CD4-positive, alpha-beta memory T cell (primary cell): ENCODE measurements around the gene C6orf132. TPM values are rescaled to one million over a fixed set of nuclear protein-coding genes. Genes with fewer than 3 reads are reported as not detected.
A peak's percentile ranks its signal among the peaks of the same experiment; 100 is the strongest.

Experiments used
- CTCF ChIA-PET: fragments of 350-600 bp; sonication (Branson Sonifier 250); formaldehyde crosslinking; loops from one replicate; lab custom pipeline; 2021; ENCODE audit warnings: inconsistent platforms; ENCODE audit not compliant: partially characterized antibody; lab: Charles Lee
- POLR2A ChIA-PET: fragments of 350-600 bp; sonication (Branson Sonifier 250); formaldehyde crosslinking; loops from one replicate; lab custom pipeline; 2021; ENCODE audit not compliant: partially characterized antibody; lab: Charles Lee
- DNase-seq, 5 donors: peaks; one replicate each; pipeline versions ENCODE4 v3.0.0 to v3.0.0-alpha.2; 2020 to 2022; ENCODE audit warnings: mixed read lengths in 1 of 5
- H3K27ac ChIP-seq: one replicate; pipeline ENCODE4 v1.7.0; 2013; ENCODE audit warnings: low read depth, low read length
- H3K27me3 ChIP-seq: 2 replicates; pipeline ENCODE4 v1.7.0; 2013; ENCODE audit warnings: mild to moderate bottlenecking, low read length, moderate library complexity; ENCODE audit not compliant: insufficient read depth
- H3K36me3 ChIP-seq: 2 replicates; pipeline ENCODE4 v1.7.0; 2013; ENCODE audit warnings: mild to moderate bottlenecking, low read length, moderate library complexity; ENCODE audit not compliant: insufficient read depth
- H3K4me1 ChIP-seq: 2 replicates; pipeline ENCODE4 v1.7.0; 2013; ENCODE audit warnings: mild to moderate bottlenecking, low read length, moderate library complexity; ENCODE audit not compliant: insufficient read depth
- H3K4me3 ChIP-seq, 2 donors: one replicate each; pipeline ENCODE4 v1.7.0; 2013; ENCODE audit warnings: low read length in 2 of 2, mild to moderate bottlenecking in 1 of 2
- H3K9me3 ChIP-seq, 2 donors: one replicate each; pipeline ENCODE4 v1.7.0; 2013; ENCODE audit warnings: low read length in 2 of 2, control low read depth in 1 of 2; ENCODE audit not compliant: control insufficient read depth in 1 of 2
- H3K27ac Mint-ChIP-seq, 7 donors: one replicate each; pipeline ENCODE4 v1.8.0; 2020 to 2021; ENCODE audit warnings: mixed read lengths in 7 of 7, mild to moderate bottlenecking in 6 of 7, inconsistent platforms in 3 of 7, moderate library complexity in 3 of 7
- H3K27me3 Mint-ChIP-seq, 2 donors: one replicate each; pipeline ENCODE4 v1.8.0; 2020 to 2021; ENCODE audit warnings: mixed read lengths in 2 of 2
- H3K36me3 Mint-ChIP-seq, 2 donors: one replicate each; pipeline ENCODE4 v1.8.0; 2020 to 2021; ENCODE audit warnings: mixed read lengths in 2 of 2, inconsistent platforms in 1 of 2, mild to moderate bottlenecking in 1 of 2
- H3K4me1 Mint-ChIP-seq, 4 donors: one replicate each; pipeline ENCODE4 v1.8.0; 2020 to 2021; ENCODE audit warnings: mixed read lengths in 4 of 4, mild to moderate bottlenecking in 1 of 4
- H3K4me3 Mint-ChIP-seq, 8 donors: one replicate each; pipeline ENCODE4 v1.8.0; 2020 to 2021; ENCODE audit warnings: mixed read lengths in 8 of 8, mild to moderate bottlenecking in 7 of 8, moderate library complexity in 6 of 8, inconsistent platforms in 3 of 8
- H3K9me3 Mint-ChIP-seq, 8 donors: one replicate each; pipeline ENCODE4 v1.8.0; 2020 to 2021; ENCODE audit warnings: mixed read lengths in 8 of 8, mild to moderate bottlenecking in 5 of 8, inconsistent platforms in 3 of 8, moderate library complexity in 1 of 8
- intact Hi-C: fragments of 100-400 bp; cut with micrococcal nuclease; formaldehyde crosslinking; loops from one replicate; pipeline ENCODE4 v1.15.1; 2023
- polyA plus RNA-seq, 2 donors: library from polyadenylated mRNA; unstranded; fragments of 300-500 nt; fragmentation: Illumina TruSeq; gene quantifications; one replicate each; pipeline ENCODE4 v1.2.3, GENCODE V29; 2021
- total RNA-seq, 2 experiments: library from RNA; stranded (reverse); gene quantifications; one replicate each; pipeline ENCODE4 v1.2.3, GENCODE V29; 2021

The C6orf132 gene, protein sequence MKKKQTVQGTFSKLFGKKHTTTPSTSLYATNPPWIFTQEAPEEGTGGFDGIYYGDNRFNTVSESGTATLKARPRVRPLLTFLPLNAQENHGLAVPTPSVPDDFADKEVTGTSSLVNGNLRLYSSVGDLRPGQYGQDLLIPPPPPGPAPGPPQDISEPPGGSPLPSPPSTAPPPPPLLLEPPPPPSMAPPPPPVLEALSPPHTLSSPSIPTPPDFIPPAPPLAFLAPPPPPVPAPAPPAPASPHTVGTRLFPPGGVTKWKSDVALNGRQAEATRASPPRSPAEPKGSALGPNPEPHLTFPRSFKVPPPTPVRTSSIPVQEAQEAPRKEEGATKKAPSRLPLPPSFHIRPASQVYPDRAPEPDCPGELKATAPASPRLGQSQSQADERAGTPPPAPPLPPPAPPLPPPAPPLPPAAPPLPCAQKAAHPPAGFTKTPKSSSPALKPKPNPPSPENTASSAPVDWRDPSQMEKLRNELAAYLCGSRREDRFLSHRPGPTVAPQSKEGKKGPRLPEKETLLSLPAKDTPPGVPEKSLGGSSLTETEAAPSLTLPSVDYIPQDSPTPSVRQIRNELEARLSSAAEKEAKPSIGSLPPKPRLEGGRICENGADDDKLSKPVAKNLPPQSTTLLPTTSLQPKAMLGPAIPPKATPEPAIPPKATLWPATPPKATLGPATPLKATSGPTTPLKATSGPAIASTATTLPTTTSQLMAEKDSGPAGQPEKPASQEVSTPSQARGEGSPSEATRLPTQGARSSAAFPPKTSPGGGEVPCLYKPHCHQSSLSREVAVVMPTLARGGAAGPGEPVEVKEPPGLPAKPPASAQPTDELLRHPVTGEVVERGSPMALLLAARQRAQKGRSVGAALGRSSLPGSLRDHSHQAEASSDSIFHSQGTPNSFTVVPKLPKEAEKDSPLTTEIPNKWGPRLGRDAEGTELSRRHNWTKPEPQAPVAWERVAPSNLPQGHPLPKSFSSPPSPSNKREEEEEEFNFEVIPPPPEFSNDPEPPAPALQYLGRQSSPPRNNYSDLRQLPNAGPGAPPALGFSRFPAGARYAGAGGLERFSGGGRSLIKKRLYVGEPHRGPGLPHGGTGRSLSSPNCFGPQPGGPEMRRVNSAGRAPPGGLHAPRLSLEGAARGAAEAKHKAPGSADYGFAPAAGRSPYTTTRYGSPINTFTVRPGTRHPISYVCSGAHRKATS
- total RNA-seq (not detected), polyA plus RNA-seq (not detected)

DNA sequence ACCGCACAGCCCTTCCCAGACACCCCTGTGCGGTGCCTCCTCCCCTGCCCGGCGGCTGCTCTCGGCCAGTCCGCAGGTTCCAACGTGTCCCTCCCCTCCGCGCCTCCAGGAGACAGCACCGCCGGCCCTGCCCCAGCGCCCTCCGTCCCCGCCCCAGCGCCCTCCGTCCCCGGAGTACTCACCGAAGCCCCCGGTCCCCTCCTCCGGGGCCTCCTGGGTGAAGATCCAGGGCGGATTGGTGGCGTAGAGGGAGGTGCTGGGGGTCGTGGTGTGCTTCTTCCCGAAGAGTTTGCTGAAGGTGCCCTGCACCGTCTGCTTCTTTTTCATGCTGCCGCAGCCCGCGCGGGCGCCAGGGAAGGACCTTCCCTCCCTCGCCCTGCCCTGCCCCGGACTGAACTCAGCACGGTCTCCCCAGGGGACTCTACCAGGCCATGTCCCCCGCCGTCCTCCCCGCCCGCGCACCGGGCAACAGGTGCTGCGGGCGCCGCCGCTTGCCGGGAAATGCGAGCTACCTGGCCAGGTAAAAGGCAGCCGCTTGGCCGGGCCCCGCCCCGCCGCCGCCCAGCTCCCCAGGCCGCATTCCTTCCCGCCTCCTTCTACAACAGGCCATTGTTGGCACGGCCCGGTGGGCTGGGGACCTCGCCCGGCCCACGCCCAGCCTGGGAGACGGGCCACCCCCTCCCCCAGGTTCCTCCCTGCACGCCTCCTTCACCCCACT is at the start of gene C6orf132:
TSS of gene C6orf132 (minus strand) at position 503 of the 718 bp plus-strand sequence. CDS start at position 327, 176 bp downstream.
- Histone ChIP-seq H3K9me3 (no peaks in the 10 kb centered on the region), H3K4me1 (peaks cover 5% of the 10 kb centered on the region), H3K4me3 (no peak within 1 kb of the TSS), H3K27me3 (no peaks in the 10 kb centered on the region), H3K36me3 (no peaks in the 10 kb centered on the region), H3K27ac (no peak within 1 kb of the TSS)
- peaks cover 17 to 25% of the 10 kb centered on the region in 2 donors for H3K27me3 Mint-ChIP-seq
- H3K36me3 Mint-ChIP-seq: no peaks in the 10 kb centered on the region
- H3K4me1 Mint-ChIP-seq: peaks cover 3 to 5% (median 4%) of the 10 kb centered on the region in 4 donors
- peak within 1 kb of the TSS in 6 of 8 donors; percentile 21 to 77 (median 66) for H3K4me3 Mint-ChIP-seq
- intact Hi-C loops: no loop called here
- peak in 1 of 5 donors; percentile 6 for DNase-seq
- no peaks in the 10 kb centered on the region for H3K9me3 Mint-ChIP-seq
- ChIA-PET CTCF (no interaction called here), POLR2A (interaction anchor here (0.8 kb wide), 1 partner anchor 11 kb away, joined by 3 read pairs; no protein-coding TSS in a partner anchor)
- no peak within 1 kb of the TSS for H3K27ac Mint-ChIP-seq

DNA sequence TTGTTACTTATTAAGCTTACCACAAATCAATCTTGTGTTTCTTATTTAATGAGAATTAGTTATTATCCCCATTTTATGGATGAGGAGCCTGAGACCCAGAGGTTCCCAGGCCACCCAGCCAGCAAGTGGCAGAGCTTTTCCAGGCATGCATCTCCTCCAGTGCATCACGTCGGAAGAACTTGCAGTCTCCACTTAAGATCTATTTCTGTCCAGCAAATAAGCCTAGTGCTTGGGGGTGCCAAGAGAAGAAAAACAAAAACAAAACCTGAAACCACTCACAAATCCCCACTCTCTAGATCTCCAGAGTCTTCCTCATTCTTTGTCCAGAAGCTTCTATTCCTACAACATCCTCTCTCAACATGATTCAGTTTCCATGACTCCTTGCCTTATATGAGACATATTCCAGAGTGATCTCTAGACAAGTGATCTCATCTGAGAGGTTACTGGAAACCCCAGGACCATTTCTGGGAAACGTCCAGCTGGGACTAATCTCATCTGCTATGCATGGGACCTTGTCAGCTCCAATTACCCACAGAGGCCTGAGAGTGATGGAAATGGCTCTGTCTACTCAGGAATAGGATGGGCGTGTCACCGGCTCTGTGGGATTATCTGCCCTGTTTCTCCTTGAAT is 48.2 kb upstream of the C6orf132 start:
- Histone ChIP-seq H3K9me3 (no peaks in the 10 kb centered on the region), H3K27me3 (no peaks in the 10 kb centered on the region), H3K4me1 (no peaks in the 10 kb centered on the region), H3K36me3 (no peaks in the 10 kb centered on the region), H3K27ac (no peak overlapping the region), H3K4me3 (no peak overlapping the region)
- intact Hi-C loops: no loop called here
- no peaks in the 10 kb centered on the region for H3K27me3 Mint-ChIP-seq
- CTCF ChIA-PET: interaction anchor here (1.3 kb wide), 1 partner anchor 357 kb away, joined by 4 read pairs; no protein-coding TSS in a partner anchor
- no peak overlapping the region for H3K4me3 Mint-ChIP-seq
- peaks cover 0 to 4% of the 10 kb centered on the region in 2 donors for H3K36me3 Mint-ChIP-seq
- no peaks in the 10 kb centered on the region for H3K9me3 Mint-ChIP-seq
- POLR2A ChIA-PET: no interaction called here
- no peak for DNase-seq
- no peaks in the 10 kb centered on the region for H3K4me1 Mint-ChIP-seq
- H3K27ac Mint-ChIP-seq: no peak overlapping the region

DNA sequence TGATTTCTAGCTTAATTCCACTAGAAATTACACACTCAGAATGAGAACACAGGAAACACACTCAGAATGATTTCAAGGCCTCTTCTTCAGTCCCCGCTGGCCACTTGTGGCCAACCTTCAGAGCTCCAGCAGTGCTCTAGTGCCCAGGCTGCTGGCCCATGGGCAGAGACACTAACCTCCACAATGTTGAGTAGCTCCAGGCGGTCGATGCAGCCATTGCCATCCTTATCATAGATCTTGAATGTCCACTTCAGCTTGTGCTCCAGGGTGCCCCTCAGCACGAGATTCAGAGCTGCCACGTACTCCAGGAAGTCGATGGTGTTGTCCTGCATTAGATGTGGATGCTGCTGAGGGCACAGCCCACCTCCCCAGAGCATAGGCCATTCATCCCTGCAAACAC is 46.0 kb upstream of the C6orf132 start:
- ChIA-PET CTCF (interaction anchor here (0.5 to 1.8 kb wide), 4 partner anchors 18 to 755 kb away, joined by 3 to 6 read pairs (median 3); no protein-coding TSS in a partner anchor), POLR2A (no interaction called here)
- Histone ChIP-seq H3K36me3 (no peaks in the 10 kb centered on the region), H3K4me3 (no peak overlapping the region), H3K4me1 (no peaks in the 10 kb centered on the region), H3K27ac (no peak overlapping the region), H3K9me3 (no peaks in the 10 kb centered on the region), H3K27me3 (no peaks in the 10 kb centered on the region)
- intact Hi-C loops: no loop called here
- peak overlapping the region in 1 of 7 donors; percentile 4 for H3K27ac Mint-ChIP-seq
- no peaks in the 10 kb centered on the region for H3K9me3 Mint-ChIP-seq
- no peak for DNase-seq
- peaks cover 0 to 2% of the 10 kb centered on the region in 2 donors for H3K27me3 Mint-ChIP-seq
- no peak overlapping the region for H3K4me3 Mint-ChIP-seq
- H3K4me1 Mint-ChIP-seq: no peaks in the 10 kb centered on the region
- H3K36me3 Mint-ChIP-seq: peaks cover 0 to 4% of the 10 kb centered on the region in 2 donors

DNA sequence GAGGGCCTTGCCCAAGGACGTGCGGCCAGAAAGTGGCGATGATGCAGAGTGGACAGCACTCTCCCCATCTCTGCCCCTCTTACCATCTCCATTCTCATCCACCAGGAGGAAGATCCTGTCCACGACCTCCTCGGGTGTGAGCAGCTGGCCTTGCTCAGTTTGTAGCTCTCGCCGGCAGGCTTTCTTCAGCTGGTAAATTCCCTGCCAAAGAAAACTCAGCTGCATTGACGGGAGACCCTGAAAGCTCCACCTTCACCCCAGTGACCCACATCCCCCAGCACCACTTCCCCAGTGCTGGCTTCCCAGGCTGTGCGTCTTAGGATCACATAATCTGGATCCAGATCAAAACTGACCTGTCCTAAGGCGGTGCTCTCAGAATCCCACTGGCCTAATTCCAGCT is 43.2 kb upstream of the C6orf132 start:
- H3K4me3 Mint-ChIP-seq: no peak overlapping the region
- H3K27ac Mint-ChIP-seq: peak overlapping the region in 1 of 7 donors; percentile 12
- H3K36me3 ChIP-seq: no peaks in the 10 kb centered on the region
- H3K27me3 ChIP-seq: no peaks in the 10 kb centered on the region
- no peak overlapping the region for H3K4me3 ChIP-seq
- no peak overlapping the region for H3K27ac ChIP-seq
- no peaks in the 10 kb centered on the region for H3K4me1 ChIP-seq
- CTCF ChIA-PET: interaction anchor here (1.4 to 1.6 kb wide), 2 partner anchors 17 to 362 kb away, joined by 3 to 5 read pairs; no protein-coding TSS in a partner anchor
- intact Hi-C loops: no loop called here
- no peaks in the 10 kb centered on the region for H3K4me1 Mint-ChIP-seq
- H3K9me3 ChIP-seq: no peaks in the 10 kb centered on the region
- no peak for DNase-seq
- no peaks in the 10 kb centered on the region for H3K36me3 Mint-ChIP-seq
- POLR2A ChIA-PET: no interaction called here
- no peaks in the 10 kb centered on the region for H3K9me3 Mint-ChIP-seq
- H3K27me3 Mint-ChIP-seq: peaks cover 2% of the 10 kb centered on the region in 2 donors

DNA sequence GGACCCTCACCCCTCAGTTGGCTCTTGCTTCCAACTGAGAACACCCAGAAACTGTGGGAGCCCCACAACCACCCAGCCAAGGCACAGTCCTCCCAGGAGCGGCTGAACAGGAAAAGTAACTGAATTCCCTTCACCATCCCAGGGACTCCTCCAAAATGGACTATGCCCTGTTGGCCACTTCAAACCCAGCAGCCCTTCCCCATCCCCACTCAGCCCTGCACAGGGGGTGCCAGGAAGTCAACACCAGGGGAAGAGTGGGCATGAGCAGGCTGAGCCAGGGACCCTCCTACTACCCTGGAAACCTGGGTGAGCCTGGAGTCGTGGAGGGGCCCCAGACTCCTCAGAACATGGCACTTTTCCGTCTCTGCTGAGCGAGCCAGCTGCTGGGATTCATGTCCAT is 42.1 kb upstream of the C6orf132 start:
- ChIA-PET CTCF (no interaction called here), POLR2A (no interaction called here)
- Mint-ChIP-seq H3K4me3 (no peak overlapping the region), H3K36me3 (no peaks in the 10 kb centered on the region), H3K27ac (no peak overlapping the region), H3K27me3 (peaks cover 2 to 7% of the 10 kb centered on the region in 2 donors), H3K4me1 (no peaks in the 10 kb centered on the region), H3K9me3 (no peaks in the 10 kb centered on the region)
- no peaks in the 10 kb centered on the region for H3K4me1 ChIP-seq
- H3K4me3 ChIP-seq: no peak overlapping the region
- no peak overlapping the region for H3K27ac ChIP-seq
- no peaks in the 10 kb centered on the region for H3K27me3 ChIP-seq
- no peaks in the 10 kb centered on the region for H3K9me3 ChIP-seq
- no peaks in the 10 kb centered on the region for H3K36me3 ChIP-seq
- no peak for DNase-seq
- intact Hi-C loops: no loop called here

DNA sequence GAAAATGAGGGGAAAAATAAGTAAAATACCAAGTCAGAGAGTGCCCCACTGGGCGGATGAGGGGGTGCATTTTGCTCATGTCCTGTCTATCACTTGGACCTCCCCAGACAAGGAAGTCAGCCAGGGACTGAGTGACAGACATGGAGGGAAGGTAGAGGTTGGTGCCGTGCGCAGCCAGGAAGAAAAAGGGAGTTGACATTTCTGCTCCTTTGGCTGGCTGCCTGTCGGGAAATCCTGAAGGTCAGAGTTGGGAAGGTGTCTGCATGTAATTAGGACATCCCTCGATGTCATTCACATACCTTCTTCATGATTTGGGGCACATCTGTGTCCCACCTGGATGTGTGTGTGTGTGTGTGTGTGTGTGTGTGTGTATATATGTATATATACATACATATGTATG is 39.7 kb upstream of the C6orf132 start:
- intact Hi-C loops: no loop called here
- Mint-ChIP-seq H3K4me3 (no peak overlapping the region), H3K27me3 (peaks cover 2 to 7% of the 10 kb centered on the region in 2 donors), H3K36me3 (no peaks in the 10 kb centered on the region), H3K9me3 (peaks cover 0 to 2% (median 0%) of the 10 kb centered on the region in 8 donors), H3K27ac (no peak overlapping the region), H3K4me1 (peaks cover 0 to 6% (median 0%) of the 10 kb centered on the region in 4 donors)
- H3K9me3 ChIP-seq: no peaks in the 10 kb centered on the region
- H3K27me3 ChIP-seq: no peaks in the 10 kb centered on the region
- no peak for DNase-seq
- no peak overlapping the region for H3K27ac ChIP-seq
- no peak overlapping the region for H3K4me3 ChIP-seq
- ChIA-PET CTCF (no interaction called here), POLR2A (no interaction called here)
- no peaks in the 10 kb centered on the region for H3K36me3 ChIP-seq
- no peaks in the 10 kb centered on the region for H3K4me1 ChIP-seq
